NK-92 (cell line): ENCODE data around the gene SPATA21.
"Not testable (repeated sequence)": the region's sequence is repeated elsewhere in the genome, so short reads cannot be mapped to it uniquely, and the experiment has no call there.

Source experiments
- DNase-seq: peaks from one replicate; lab custom pipeline; 2025; ENCODE audit not compliant: unreplicated experiment; lab: John Stamatoyannopoulos, UW

SPATA21 gene

GRCh38 chr1:16436946-16437474 is at the start of gene SPATA21:
SPATA21 (minus strand) TSS chr1:16437424; CDS start chr1:16431371, 6,053 bp downstream.
- no peak for DNase-seq

GRCh38 chr1:16487011-16487410 is 49.8 kb upstream of the SPATA21 start:
- DNase-seq, result not testable (repeated sequence)

- DNase-seq, result not testable (repeated sequence)
Measured at GRCh38 chr1:16486316-16486715, 49.1 kb upstream of the SPATA21 start.

- DNase-seq, result no peak
Measured at GRCh38 chr1:16484931-16485330, 47.7 kb upstream of the SPATA21 start.

- no peak for DNase-seq
Measured at GRCh38 chr1:16484501-16484835, 47.2 kb upstream of the SPATA21 start.

GRCh38 chr1:16483639-16484500 is 46.6 kb upstream of the SPATA21 start:
- not testable (repeated sequence) for DNase-seq

- DNase-seq, result not testable (repeated sequence)
Measured at GRCh38 chr1:16483146-16483545, 45.9 kb upstream of the SPATA21 start.

- DNase-seq, result no peak
Measured at GRCh38 chr1:16478091-16478490, 40.9 kb upstream of the SPATA21 start.

- not testable (repeated sequence) for DNase-seq
Measured at GRCh38 chr1:16475771-16476770, 38.8 kb upstream of the SPATA21 start.

GRCh38 chr1:16474891-16475290 is 37.7 kb upstream of the SPATA21 start:
- not testable (repeated sequence) for DNase-seq

- DNase-seq, result no peak
Measured at GRCh38 chr1:16474166-16474800, 37.1 kb upstream of the SPATA21 start.

GRCh38 chr1:16468558-16468957 is 31.3 kb upstream of the SPATA21 start:
- no peak for DNase-seq

GRCh38 chr1:16464917-16465625 is 27.8 kb upstream of the SPATA21 start:
- no peak for DNase-seq

- DNase-seq, result no peak
Measured at GRCh38 chr1:16462773-16463330, 25.6 kb upstream of the SPATA21 start.

GRCh38 chr1:16461681-16462080 is 24.5 kb upstream of the SPATA21 start:
- no peak for DNase-seq

- no peak for DNase-seq
Measured at GRCh38 chr1:16459352-16459925, 22.2 kb upstream of the SPATA21 start.

GRCh38 chr1:16458831-16459230 is 21.6 kb upstream of the SPATA21 start:
- DNase-seq, result no peak

- not testable (repeated sequence) for DNase-seq
Measured at GRCh38 chr1:16456151-16456550, 18.9 kb upstream of the SPATA21 start.

- not testable (repeated sequence) for DNase-seq
Measured at GRCh38 chr1:16454909-16455308, 17.7 kb upstream of the SPATA21 start.
